HG03439 (cell line): ENCODE data around the gene TCN2.
"Not testable (repeated sequence)": the region's sequence is repeated elsewhere in the genome, so short reads cannot be mapped to it uniquely, and the experiment has no call there.

ENCODE experiments used
- ATAC-seq: cut with Tn5 transposase; IDR thresholded peaks from one replicate; pipeline ENCODE4 v1.9.1; 2021; ENCODE audit warnings: mild to moderate bottlenecking, moderate library complexity; ENCODE audit not compliant: unreplicated experiment

The TCN2 gene

GRCh38 chr22:30606455-30607299 is at the start of gene TCN2:
TCN2 (plus strand) TSS chr22:30607174; CDS start chr22:30607332, 158 bp downstream.
- ATAC-seq, result no peak

GRCh38 chr22:30557243-30557642 is 49.7 kb upstream of the TCN2 start:
- ATAC-seq, result no peak

GRCh38 chr22:30559889-30560288 is 47.1 kb upstream of the TCN2 start:
- no peak for ATAC-seq

- ATAC-seq, result not testable (repeated sequence)
These were observed 46.3 kb upstream of the TCN2 start for GRCh38 chr22:30560643-30561202.

GRCh38 chr22:30561402-30562189 is 45.4 kb upstream of the TCN2 start:
- ATAC-seq, result no peak

- ATAC-seq, result no peak
These were observed 44.6 kb upstream of the TCN2 start for GRCh38 chr22:30562366-30562765.

- no peak for ATAC-seq
These were observed 42.8 kb upstream of the TCN2 start for GRCh38 chr22:30564045-30564760.

- ATAC-seq, result no peak
These were observed 42.2 kb upstream of the TCN2 start for GRCh38 chr22:30564761-30565119.

GRCh38 chr22:30565341-30565740 is 41.6 kb upstream of the TCN2 start:
- no peak for ATAC-seq

- ATAC-seq, result no peak
These were observed 40.8 kb upstream of the TCN2 start for GRCh38 chr22:30566125-30566524.

- not testable (repeated sequence) for ATAC-seq
These were observed 39.7 kb upstream of the TCN2 start for GRCh38 chr22:30567277-30567676.

- ATAC-seq, result no peak
These were observed 38.7 kb upstream of the TCN2 start for GRCh38 chr22:30568137-30568805.

- no peak for ATAC-seq
These were observed 37.2 kb upstream of the TCN2 start for GRCh38 chr22:30569674-30570202.

GRCh38 chr22:30572210-30572609 is 34.8 kb upstream of the TCN2 start:
- no peak for ATAC-seq

GRCh38 chr22:30572840-30573593 is 34.0 kb upstream of the TCN2 start:
- no peak for ATAC-seq

- ATAC-seq, result no peak
These were observed 33.3 kb upstream of the TCN2 start for GRCh38 chr22:30573594-30574094.

GRCh38 chr22:30574095-30574981 is 32.6 kb upstream of the TCN2 start, which contains the start of gene GAL3ST1:
GAL3ST1 (minus strand) TSS chr22:30574665; CDS start chr22:30557392, 17,273 bp downstream.
- no peak for ATAC-seq

- no peak for ATAC-seq
These were observed 31.8 kb upstream of the TCN2 start for GRCh38 chr22:30574997-30575671.
